ENCODE results near the gene CAMTA1.

CAMTA1 gene

GRCh38 chr1:7550261-7550865 is 765.1 kb downstream of the CAMTA1 start:
- Histone ChIP-seq H3K4me3 (peak overlapping the region in 4 of 10 experiments; percentile 11 to 69 (median 36); a peak in 6 of 20 replicates), H3K4me2 (peak overlapping the region; percentile 88 to 100 (median 97))
- TF ChIP-seq Cebpa-rat (IDR thresholded peaks at IDR 0.05), result no peak

GRCh38 chr1:7550981-7551380 is 765.7 kb downstream of the CAMTA1 start:
- Histone ChIP-seq H3K4me1 (peaks cover 75 to 84% (median 83%) of the 10 kb centered on the region in 10 experiments), H3K9ac (peak overlapping the region in 4 of 11 experiments; percentile 5 to 52 (median 29); a peak in 4 of 22 replicates), H3K27me3 (no peaks in the 10 kb centered on the region), H3K9me3 (replicated peaks in 1 of 11) (peaks cover 6 to 12% (median 11%) of the 10 kb centered on the region in 11 experiments; a peak in 18 of 22 replicates), H3K36me3 (no peaks in the 10 kb centered on the region), H3K27ac (peak overlapping the region in 9 of 11 experiments; percentile 38 to 92 (median 82); a peak in 13 of 22 replicates), H3K4me2 (peak overlapping the region; percentile 88 to 100 (median 97)), H3K4me3 (no peak overlapping the region), H4K20me1 (no peaks in the 10 kb centered on the region)
- no peak for TF ChIP-seq Cebpa-rat (IDR thresholded peaks at IDR 0.05)

More at GRCh38 chr1:7550261-7550865, 765.1 kb downstream of the CAMTA1 start:
- H3K9me3 ChIP-seq (replicated peaks in 1 of 11), result peaks cover 6 to 12% (median 11%) of the 10 kb centered on the region in 11 experiments; a peak in 18 of 22 replicates
- H3K27me3 ChIP-seq, result no peaks in the 10 kb centered on the region
- peak overlapping the region; percentile 59 to 76 (median 70); a peak in 19 of 22 replicates for H3K9ac ChIP-seq
- no peaks in the 10 kb centered on the region for H4K20me1 ChIP-seq
- H3K36me3 ChIP-seq, result no peaks in the 10 kb centered on the region
- peak overlapping the region; percentile 74 to 93 (median 85) for H3K27ac ChIP-seq
- H3K4me1 ChIP-seq, result peaks cover 69 to 78% (median 76%) of the 10 kb centered on the region in 10 experiments

GRCh38 chr1:7551442-7551841 is 766.2 kb downstream of the CAMTA1 start:
- Histone ChIP-seq H3K4me3 (no peak overlapping the region), H4K20me1 (no peaks in the 10 kb centered on the region), H3K27ac (peak overlapping the region in 8 of 11 experiments; percentile 4 to 91 (median 40); a peak in 5 of 22 replicates), H3K4me1 (peaks cover 80 to 89% (median 87%) of the 10 kb centered on the region in 10 experiments), H3K9ac (peak overlapping the region in 4 of 11 experiments; percentile 18 to 46 (median 32); a peak in 3 of 22 replicates), H3K36me3 (no peaks in the 10 kb centered on the region), H3K9me3 (replicated peaks in 1 of 11) (peaks cover 6 to 12% (median 11%) of the 10 kb centered on the region in 11 experiments; a peak in 18 of 22 replicates), H3K27me3 (no peaks in the 10 kb centered on the region), H3K4me2 (peak overlapping the region; percentile 88 to 100 (median 97))
- no peak for TF ChIP-seq Cebpa-rat (IDR thresholded peaks at IDR 0.05)

GRCh38 chr1:7552402-7552801 is 767.1 kb downstream of the CAMTA1 start:
- no peaks in the 10 kb centered on the region for H3K27me3 ChIP-seq
- H3K9me3 ChIP-seq (replicated peaks in 1 of 11), result peaks cover 6 to 12% (median 11%) of the 10 kb centered on the region in 11 experiments; a peak in 18 of 22 replicates
- no peak for TF ChIP-seq Cebpa-rat (IDR thresholded peaks at IDR 0.05)
- no peaks in the 10 kb centered on the region for H4K20me1 ChIP-seq
- H3K4me3 ChIP-seq, result no peak overlapping the region
- H3K27ac ChIP-seq, result peak overlapping the region in 3 of 11 experiments; percentile 30 to 45 (median 44); a peak in 6 of 22 replicates
- H3K9ac ChIP-seq, result no peak overlapping the region
- H3K36me3 ChIP-seq, result no peaks in the 10 kb centered on the region
- peaks cover 82 to 98% (median 96%) of the 10 kb centered on the region in 10 experiments for H3K4me1 ChIP-seq
- H3K4me2 ChIP-seq, result peak overlapping the region; percentile 88 to 100 (median 97)

- H3K4me2 ChIP-seq, result peak overlapping the region; percentile 88 to 100 (median 97)
- H3K4me1 ChIP-seq, result peaks cover 82 to 100% (median 100%) of the 10 kb centered on the region in 10 experiments
- no peak overlapping the region for H3K9ac ChIP-seq
- H3K27ac ChIP-seq, result no peak overlapping the region
- no peak for TF ChIP-seq Cebpa-rat (IDR thresholded peaks at IDR 0.05)
- H3K9me3 ChIP-seq (replicated peaks in 1 of 11), result peaks cover 6 to 12% (median 11%) of the 10 kb centered on the region in 11 experiments; a peak in 18 of 22 replicates
- H3K27me3 ChIP-seq, result no peaks in the 10 kb centered on the region
- no peaks in the 10 kb centered on the region for H4K20me1 ChIP-seq
- no peaks in the 10 kb centered on the region for H3K36me3 ChIP-seq
- H3K4me3 ChIP-seq, result no peak overlapping the region
These were observed 767.9 kb downstream of the CAMTA1 start for GRCh38 chr1:7553042-7553690.

- H3K27ac ChIP-seq, result peak overlapping the region; percentile 28 to 70 (median 54); a peak in 18 of 22 replicates
- H3K4me1 ChIP-seq, result peaks cover 71 to 100% (median 100%) of the 10 kb centered on the region in 10 experiments
- TF ChIP-seq Cebpa-rat (IDR thresholded peaks at IDR 0.05), result no peak
- peak overlapping the region; percentile 7 to 62 (median 57); a peak in 20 of 22 replicates for H3K9ac ChIP-seq
- peaks cover 6 to 12% (median 11%) of the 10 kb centered on the region in 11 experiments; a peak in 18 of 22 replicates for H3K9me3 ChIP-seq (replicated peaks in 1 of 11)
- no peaks in the 10 kb centered on the region for H3K27me3 ChIP-seq
- H4K20me1 ChIP-seq, result no peaks in the 10 kb centered on the region
- peak overlapping the region; percentile 90 to 100 (median 98) for H3K4me2 ChIP-seq
- H3K36me3 ChIP-seq, result no peaks in the 10 kb centered on the region
- H3K4me3 ChIP-seq, result peak overlapping the region in 9 of 10 experiments; percentile 23 to 59 (median 44); a peak in 16 of 20 replicates
These were observed 769.4 kb downstream of the CAMTA1 start for GRCh38 chr1:7554385-7555235.

GRCh38 chr1:7555391-7556185 is 770.3 kb downstream of the CAMTA1 start:
- Histone ChIP-seq H3K4me3 (peak overlapping the region in 9 of 10 experiments; percentile 23 to 59 (median 44); a peak in 17 of 20 replicates), H3K9me3 (replicated peaks in 1 of 11) (peaks cover 6 to 12% (median 11%) of the 10 kb centered on the region in 11 experiments; a peak in 18 of 22 replicates), H3K9ac (peak overlapping the region; percentile 7 to 62 (median 57); a peak in 20 of 22 replicates), H3K36me3 (no peaks in the 10 kb centered on the region), H4K20me1 (peaks cover 0 to 2% (median 0%) of the 10 kb centered on the region in 11 experiments; a peak in 1 of 22 replicates), H3K4me1 (peaks cover 61 to 100% (median 100%) of the 10 kb centered on the region in 10 experiments), H3K4me2 (peak overlapping the region; percentile 90 to 100 (median 98)), H3K27ac (peak overlapping the region; percentile 28 to 70 (median 54); a peak in 20 of 22 replicates), H3K27me3 (no peaks in the 10 kb centered on the region)
- no peak for TF ChIP-seq Cebpa-rat (IDR thresholded peaks at IDR 0.05)

Data from BLaER1 treated with 17β-estradiol and CSF1 and Interleukin-3, amounts not matched to agents 10 nM and 100 nM (cell line).